ENCODE data around the gene JOSD1.
A peak's percentile ranks its signal among the peaks of the same experiment; 100 is the strongest.

JOSD1 gene

DNA sequence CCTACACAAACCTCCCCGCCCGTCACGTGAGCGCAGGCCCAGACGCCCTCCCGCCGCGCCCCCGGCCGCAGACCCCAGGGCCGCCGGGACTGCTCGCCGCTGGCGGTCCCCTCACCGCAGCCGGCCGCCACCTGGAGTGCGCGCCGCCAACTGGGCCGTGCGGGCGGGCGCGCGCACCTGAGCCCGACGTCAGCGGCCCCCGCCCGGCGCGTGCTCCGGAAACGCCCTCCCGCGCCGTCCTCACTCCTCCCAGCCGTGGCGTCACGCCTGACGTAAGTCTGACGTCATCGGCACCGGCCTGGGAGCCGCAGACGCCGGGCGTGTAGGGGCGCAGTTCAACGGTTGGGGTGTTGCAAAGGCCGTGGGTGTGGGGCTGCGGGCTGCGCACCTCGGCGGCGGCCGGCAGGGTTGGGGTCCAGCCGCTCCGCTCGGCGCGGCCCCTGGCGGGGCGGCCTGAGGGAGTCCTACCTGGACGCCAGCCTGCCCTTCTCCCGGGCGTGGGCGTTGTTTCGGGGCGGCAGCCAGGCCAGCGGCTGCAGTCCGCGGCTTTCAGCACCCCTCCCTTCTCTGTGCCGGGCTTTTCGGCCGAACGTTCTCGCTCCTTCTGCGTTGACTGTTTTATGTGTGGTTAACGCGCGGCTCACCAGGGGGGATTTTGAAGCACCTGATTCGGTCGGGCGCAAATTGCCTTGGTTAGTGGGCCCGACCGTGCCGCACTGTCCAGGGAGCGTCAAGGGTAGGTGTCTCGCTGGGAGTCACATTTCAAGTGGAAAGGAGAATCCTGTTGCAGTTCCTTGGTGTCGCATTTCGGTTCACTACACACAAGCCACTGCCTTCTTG lies at the start of gene JOSD1:
Gene JOSD1 (minus strand): TSS at position 155 of the 840 bp plus-strand sequence. CDS start 956 bp downstream, outside the sequence.
- DNase-seq: peak; percentile 98 to 99

DNA sequence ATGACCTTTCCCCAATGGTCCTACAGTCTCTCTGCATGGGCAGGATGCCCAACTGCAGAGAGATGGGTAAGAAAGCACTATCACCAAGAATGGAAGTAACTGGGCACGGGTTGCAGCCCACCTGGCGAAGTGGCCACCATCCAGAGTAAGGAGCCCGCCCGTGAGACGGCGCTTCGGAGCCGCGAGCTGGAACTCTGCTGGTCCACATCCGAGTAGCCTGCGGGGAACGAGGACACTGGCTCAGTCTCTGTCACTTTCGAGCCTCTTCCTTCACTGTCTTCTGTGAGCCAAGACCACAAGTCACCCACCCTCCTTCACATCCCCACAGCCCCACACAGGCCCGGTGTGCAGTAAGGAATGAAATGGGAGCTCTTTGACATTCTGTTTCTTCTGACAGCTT lies 49.4 kb upstream of the JOSD1 start:
- DNase-seq: no peak

DNA sequence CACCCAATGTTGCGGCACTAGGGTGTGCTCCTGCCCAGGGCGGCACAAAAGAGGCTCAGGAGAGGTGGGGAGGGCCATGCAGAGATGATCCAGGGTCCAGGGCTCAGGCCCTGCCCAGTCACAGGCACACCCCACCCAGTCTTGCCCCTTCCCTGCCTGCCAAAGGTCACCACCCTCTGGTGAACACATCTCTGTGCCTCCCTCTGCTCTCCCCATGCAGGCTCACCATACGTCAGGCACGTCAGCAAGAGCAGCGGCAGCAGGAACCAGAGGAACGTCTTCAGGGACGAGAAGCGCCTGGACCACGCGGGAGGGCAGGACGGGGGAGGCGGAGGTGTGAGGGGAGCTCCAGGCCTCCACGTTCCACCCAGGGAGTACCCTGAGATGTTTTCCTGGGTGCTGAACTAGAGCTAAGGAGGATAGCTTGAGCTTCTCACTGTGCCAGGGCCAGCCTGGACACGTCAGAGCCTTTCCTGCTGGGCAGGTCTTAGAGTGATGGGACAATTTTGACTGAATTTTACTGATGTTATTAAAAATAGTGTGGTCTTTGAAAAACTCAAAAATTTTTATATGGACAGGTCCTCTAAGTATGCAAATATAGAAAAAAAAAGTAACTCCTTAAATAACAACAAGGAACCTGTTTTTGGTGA lies 47.9 kb upstream of the JOSD1 start:
- no peak for DNase-seq

DNA sequence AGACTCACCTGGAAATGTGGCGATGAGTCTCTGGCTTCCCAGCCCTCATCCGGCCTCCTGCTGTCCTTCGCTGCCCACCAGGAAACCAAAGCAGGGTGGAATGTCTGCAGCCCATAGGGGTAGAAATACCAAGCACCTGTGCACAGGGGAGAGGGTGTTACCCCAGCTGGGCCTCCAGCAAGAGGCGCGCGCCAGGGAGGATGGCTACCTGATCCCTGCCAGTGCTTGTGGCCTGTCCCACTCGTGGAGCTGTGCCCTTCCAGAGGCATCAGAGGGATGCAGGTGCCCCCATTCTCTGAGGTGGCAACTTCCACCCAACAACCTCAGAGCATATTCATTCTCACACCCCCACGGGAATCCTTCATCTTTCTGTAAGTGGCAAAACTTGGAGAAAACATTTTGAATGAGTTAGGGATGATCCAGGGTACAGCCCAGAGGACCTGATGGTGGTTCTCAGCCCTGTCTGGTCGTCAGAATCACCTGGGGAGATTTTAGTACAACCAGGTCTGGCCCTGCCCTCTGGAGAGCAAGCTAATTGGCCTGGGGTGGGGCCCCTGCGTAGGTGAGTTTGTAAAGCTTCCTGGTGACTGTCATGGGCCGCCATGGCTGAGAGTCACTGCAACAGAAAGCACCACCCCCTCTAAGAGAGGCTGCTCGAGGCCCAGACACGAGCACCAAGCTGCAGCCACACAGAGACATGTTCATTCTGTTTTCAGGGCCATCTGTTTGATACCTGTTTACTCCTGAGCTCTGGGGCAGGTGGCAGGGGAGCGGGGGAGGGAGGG lies 45.1 kb upstream of the JOSD1 start:
- DNase-seq: no peak

DNA sequence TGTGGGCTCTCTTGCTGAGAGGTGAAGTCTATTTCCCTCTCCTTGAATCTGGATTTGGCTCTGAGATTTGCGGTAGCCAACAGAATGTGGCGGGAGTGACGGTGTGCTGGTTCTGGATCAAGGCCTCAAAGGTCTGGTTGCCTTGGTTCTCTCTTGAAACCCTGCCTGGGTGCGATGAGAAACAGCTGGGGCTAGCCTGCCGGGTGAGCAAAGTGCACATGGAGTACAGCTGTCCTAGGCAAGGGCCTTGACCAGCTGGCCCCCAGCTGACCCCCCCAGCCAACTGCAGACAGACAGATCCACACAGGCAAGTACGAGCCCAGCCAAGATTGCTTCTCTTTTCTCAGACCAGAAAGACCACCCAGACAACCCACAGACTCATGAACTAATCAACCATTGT lies 44.2 kb upstream of the JOSD1 start:
- no peak for DNase-seq

DNA sequence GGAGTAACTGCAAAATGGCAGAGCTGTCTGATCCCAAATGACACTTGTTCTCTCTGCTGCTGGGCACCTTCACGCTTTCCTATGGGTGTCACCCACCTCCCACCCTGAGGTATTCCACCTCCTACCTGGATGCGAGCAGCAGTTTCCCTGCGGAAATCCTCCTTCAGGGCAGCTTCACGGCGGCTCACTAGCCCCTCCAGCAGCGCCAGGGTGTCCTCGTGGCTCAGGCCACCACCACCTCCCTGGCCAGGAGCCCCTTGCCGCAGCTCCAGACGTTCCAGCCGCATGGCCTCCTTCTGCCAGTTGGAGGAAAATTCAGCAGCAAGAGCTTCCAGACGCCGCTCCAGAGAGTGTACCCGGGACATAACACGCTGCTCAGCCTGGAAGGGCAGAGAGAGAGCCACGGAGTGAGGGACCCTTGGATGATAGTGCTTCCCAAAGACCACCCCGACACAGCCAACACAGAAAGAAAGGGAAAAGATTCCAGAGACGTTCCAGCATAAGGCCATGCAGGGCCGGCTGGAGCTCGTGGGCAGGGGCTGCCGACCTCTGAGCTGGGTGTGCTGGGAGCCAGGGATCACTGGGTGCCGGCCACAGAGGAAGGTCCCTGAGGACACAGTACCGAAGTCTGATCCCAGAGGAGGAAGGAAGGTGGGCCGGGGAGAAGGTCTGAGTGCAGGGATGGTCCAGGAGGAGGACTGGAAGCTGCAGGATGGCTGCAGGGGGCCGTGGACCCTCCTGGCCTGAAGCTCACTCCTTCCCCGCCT lies 41.6 kb upstream of the JOSD1 start:
- DNase-seq: no peak

DNA sequence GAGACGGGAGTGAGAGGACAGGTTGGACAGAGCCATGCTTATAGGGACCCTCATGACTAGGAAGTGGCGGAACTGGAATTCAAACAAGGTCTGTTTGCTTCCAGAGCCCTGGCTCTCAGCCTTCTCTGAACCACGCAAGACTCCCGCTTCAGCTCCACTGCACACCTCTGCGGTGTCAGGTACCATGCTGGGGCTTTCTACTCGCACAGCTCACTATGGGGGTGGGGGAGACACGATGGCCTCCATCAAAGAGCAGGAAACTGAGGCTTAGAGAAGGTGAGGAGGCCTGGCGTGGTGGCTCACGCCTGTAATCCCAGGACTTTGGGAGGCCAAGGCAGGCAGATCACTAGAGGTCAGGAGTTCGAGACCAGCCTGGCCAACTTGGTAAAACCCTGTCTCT lies 40.8 kb upstream of the JOSD1 start:
- no peak for DNase-seq

DNA sequence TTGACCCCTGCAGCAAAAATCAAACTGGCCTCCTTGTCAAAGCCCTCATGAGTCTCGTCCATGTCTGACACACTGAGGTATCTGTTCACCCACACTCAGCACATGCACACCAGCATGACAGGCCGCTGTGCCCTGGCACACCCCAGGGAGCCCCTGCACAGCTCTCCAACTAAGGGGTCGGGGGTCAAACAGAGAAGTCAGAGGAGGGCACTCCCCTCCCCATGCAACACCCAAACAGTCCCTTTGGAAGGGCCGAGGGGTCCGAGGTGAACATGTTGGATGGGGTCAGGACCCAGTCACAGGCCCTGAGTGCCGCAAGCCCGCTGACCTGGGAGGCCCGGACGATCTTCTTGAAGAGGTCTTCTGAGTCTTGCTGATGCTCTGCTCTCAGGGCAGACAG lies 40.4 kb upstream of the JOSD1 start:
- DNase-seq: no peak

DNA sequence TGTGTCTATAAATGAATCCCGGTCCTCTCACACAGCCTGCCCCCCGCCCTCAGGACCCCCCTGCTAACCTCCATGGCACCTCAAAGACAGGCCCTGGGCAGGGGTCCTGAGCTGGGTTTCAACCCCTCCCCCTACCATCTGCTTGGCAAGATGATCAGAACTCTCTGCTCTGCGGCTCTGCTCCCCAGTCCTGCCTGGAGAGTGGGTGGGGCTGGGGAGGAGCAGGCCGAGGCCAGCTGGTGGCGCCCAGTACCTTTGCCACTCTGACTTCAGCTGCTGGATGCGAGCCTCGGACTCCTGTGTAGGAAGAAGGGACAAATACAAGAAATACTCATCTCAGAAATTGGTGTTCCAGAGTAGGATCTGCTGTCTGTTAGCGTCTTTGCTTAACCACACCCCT lies 40.0 kb upstream of the JOSD1 start:
- no peak for DNase-seq

DNA sequence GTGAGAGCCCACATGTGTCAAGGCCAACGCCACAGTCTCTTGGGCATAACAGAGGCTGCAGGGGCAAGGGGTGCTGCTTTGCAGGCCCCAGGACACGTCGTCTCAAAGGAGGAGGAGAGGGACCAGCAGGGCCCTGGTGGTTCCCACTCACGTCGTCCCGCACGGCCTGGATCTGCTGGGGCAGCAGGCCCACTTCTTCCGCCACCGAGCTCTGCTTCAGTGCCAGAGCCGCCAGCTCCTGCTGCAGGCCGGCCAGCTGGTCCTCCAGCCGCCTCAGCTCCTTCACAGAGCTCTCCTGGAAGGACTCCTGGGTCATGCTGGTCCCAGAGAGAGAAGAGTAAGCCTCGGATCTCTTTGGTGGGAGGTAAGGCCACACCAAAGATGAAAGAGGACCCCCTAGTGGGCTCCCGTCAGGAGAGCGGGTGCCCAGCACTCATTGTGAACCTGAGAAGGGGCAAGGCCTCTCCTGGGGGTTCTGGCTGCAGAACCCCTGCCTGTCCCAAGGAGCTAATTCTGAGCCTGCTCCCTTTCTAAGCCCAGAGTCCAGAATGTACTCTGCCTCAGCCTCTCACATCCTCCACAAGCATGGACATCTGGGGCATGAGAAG lies 39.5 kb upstream of the JOSD1 start:
- DNase-seq: no peak

DNA sequence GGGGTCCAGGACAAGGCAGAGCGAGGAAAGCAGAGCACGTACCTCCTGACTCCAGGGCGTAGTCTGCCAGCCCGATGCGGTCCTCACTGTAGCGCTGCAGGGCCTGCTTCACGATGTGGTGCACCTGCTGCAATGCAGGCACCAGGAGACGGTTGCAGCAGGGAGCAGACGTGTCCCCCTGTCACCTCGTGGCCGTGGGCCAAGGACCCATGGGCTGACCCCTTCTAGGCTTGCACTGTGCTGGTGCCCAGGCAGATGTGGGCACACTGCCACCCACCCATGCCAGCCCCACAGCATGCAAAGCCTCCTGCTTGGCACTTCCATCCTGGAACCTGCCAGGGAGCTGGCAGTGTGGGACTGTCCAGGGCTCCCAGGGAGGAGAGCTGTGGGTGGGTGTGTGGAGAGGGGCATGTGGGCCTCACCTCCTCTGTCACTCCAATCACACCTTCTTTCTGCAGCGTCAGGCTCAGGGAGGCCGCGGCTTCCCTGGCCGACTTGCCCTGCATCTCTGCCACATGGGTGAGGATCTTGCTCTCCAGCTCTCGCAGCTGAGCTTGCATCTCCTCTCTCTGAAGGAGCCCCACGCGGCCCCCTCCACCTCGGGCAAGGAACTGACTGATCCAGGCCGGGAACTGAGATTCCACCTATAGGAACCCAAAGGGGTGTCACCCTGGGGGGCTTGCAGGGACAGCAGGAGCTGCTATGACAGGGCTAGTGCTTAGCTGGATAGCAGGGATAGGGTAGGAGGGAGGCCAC lies 38.7 kb upstream of the JOSD1 start:
- no peak for DNase-seq

DNA sequence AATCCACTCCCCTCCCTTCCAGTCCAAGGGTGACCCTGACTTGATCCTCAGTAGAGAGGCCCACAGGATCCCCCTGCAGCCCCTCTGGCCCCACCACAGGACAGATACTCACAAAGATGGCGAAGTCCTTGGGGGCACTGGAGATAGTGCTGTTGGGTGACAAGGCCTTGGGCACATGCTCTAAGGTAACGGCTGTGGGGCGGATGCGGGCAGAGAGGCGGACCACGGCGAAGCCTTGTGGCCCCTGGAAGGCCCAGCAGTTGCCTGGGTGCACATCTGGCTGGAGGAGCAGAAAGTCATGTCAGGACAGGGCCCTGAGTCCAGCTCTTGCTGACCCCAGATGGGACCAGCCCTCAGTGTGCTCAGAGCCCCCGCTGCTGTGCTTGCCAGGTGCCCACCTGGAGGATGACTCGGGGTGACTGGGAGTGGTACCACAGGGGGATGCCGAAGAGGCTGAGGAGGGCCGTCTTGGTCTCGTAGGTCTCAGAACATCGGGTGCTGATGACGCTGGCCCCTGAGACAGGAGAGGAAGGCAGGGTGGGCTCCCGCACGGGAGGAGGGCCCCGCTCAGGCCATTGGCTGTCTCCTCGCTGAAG lies 37.8 kb upstream of the JOSD1 start:
- no peak for DNase-seq

DNA sequence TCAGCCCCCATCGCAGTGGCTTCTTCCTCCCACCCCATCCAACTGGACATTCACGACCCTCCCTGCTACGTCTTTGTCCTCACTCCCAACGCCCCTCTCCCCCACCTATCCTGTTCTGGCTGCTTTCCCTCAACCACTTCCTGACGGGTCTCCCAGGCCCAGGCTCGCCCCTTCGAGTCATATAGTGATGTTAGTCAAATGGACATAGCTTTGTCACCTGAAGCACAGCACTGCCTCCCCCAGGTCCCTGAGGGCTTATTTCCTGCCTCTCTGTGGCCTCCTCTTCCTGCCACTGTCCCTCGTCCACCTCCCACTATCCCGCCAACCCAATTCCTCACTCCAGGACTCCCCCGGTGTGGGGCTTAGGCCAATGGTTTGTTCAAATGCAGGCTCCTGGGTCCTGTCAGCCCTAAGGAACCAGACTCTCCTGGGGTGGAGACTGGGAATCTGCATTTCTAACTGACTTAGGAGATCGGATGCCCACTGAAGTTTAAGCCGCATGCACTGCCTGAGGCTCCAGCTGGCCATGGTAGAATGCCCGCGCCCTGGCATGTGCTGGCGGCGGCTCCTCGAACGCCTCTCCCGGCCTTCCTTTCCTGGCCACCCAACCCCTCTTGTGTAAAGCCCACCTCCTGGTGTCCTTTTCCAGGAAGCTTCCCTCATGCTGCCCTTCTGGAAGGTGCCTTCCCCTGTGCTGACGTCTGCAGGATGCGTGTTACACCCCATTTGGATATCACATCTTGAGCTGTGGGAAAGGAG lies 36.7 kb upstream of the JOSD1 start:
- no peak for DNase-seq

DNA sequence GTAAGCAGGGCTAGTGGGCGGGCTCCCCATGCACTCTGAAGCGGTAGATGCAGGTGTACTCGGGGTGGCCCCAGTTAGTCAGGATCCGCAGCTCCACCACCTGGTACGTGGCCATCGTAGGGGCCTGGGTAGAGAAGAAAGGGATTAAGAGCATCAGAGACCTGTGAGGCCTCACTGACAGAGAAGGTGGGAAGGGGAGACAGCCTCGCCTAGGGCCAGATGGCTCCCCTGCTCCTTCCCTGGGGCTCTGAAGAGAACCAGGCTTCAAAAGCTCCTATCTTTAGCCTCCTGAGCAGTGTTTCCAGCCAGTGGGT lies 35.5 kb upstream of the JOSD1 start:
- DNase-seq: no peak

DNA sequence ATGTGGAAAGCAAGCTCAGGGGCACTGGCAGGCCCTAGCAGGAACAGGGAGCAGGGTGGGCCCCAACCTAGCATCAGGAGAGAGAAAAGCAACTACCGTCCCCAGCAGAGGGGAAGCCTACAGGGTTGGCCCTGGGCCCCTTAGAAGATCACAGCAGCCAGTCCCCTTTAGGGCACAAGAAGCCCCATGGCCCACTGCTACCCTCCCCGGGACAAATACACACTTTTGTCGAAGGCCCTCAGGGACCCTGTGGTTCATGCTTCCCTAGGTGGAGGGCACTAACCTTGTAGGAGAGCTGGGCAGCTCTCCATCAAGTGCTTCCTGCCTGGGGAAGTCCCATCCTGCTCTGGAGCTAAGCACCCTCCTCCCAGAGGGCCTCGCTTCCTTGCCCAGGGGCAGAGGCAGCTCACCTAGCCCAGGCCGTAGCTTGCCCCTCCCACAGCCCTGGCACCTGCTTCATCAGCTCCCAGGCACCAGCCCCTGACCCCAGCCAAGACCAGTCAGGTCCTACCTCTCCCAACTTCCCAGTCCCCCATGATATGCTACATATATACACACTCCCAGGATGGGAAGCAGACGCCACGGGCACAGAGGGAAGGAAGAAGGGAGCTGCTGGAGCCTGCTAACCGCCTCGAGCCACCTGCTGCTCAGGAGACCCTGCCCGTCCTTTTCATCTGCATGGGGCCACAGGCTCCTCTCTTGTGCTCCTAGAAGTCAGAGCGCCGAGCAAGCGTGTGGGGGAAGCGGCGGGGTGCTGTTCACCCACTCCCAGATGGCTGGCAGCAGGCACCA lies 34.9 kb upstream of the JOSD1 start:
- no peak for DNase-seq

DNA sequence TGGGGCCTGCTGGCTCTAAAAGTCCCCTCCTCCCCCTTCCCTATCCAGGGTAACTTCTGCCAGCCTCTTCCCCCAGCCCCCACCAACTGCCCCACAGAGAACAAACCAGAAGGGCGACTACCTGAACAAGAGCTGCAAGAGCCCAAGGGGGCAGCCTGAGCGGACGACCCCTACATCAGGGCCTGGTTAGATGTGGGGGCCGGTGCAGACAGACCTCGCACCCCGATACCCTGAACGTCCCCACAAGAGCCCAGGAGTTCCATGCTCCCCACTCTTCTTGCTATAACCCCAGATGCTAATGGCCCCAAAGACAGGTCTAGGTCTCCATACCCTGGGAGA lies 34.4 kb upstream of the JOSD1 start:
- DNase-seq: no peak

DNA sequence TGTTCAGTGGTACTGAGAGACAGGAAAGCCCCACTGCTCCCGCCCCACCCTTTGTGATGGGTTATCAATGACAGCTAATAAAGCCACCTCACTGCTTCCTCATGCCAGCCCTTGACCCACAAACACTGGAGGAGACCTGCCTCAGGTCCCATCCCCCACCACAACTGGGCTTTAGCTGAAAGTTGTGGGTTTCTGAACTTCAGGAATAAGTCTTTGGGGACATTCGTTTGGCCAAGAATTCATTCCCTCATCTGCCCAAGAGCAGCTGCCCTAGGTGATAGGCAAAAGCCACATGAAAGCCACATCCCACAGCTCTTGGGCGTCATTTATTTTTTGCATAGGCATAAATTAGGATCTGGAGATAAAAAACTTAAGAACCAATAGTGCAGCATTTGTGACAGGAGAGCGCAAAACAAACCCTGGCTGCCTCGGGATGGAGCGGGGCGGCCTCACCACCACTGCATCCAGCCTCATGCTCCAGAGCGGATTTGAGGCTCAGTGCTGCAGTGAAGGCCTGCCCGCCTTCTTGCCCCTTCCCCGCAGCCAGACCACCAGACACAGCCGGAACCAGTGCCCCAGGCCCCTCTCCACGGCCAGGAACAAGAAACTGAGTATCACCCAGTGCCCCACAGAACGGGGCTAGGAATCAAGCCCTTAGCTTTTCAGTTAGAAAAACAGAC lies 33.8 kb upstream of the JOSD1 start:
- DNase-seq: no peak

DNA sequence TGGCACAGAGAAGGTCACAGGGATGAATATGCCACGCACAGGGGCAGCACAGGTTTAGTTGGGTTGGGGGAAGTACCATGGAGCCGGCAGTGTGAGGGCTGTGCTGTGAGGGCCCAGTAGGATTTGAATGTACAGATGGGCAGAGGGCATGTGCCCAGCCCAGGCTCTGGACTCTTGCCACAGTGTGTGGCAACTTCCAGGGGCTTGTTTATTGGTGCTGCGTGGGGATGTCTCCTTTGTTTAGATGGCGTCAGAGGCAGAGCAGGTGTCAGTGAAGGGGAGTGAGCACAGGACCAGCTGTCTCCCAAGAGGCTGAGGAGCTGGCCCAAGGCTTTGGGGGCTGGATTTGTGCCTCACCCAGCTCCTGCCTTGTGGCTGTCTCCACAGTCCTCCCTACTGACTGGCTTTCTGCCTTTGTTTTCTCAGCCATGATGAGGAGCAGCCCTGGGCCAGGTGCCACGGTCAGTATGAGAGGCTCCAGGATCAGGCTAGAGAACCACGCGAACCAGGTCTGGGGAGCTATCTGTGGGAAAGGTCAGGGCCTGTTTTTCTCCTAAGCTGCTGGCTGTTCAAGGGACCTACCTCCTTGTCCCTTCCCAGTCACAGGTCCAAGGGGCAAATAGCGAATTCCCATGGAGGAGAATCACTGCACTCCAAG lies 33.1 kb upstream of the JOSD1 start:
- DNase-seq: no peak

DNA sequence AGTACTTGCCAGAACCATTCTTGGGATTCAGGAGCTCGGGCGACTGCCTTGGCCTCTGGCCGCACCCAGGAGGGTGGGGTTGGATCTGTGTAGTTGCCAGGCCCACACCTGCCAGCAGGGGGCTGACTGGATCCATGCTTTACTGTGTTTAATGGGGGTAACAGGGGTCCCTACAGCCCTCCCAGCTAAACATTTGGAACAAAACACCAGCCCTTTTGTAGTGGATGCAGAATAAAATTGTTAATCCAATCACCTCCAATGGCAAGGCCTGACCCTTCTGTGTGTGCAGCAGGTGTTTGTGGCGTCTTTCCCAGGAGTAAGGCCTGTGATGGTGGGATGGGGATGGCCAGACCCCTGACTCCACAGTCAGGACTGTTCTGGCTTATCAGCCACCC lies 32.6 kb upstream of the JOSD1 start:
- DNase-seq: no peak

Data from stimulated activated CD4-positive, alpha-beta T cell treated with anti-CD3 and anti-CD28 coated beads, Interleukin-2, amount 100 ng/mL, for 48 hours (primary cell).